HepG2 (cell line): ENCODE results near the gene NPHS1. TPM values are rescaled to one million over a fixed set of nuclear protein-coding genes. Genes with fewer than 3 reads are reported as not detected.

ENCODE experiments used
- AKAP8 ChIP-seq: sonication (generic); formaldehyde crosslinking; IDR thresholded peaks from 2 replicates; pipeline ENCODE4 v1.5.1; 2020; ENCODE audit warnings: mild to moderate bottlenecking, missing genetic modification reagents
- EEA1 ChIP-seq: sonication (generic); formaldehyde crosslinking; IDR thresholded peaks from 2 replicates; pipeline ENCODE4 v1.5.1; 2020; ENCODE audit warnings: mild to moderate bottlenecking, missing genetic modification reagents, borderline replicate concordance
- KLF12 ChIP-seq: sonication (generic); formaldehyde crosslinking; IDR thresholded peaks from 2 replicates; pipeline ENCODE4 v1.4.0; 2020; ENCODE audit warnings: missing genetic modification reagents, borderline replicate concordance
- MTF1 ChIP-seq: sonication (generic); formaldehyde crosslinking; IDR thresholded peaks from 2 replicates; pipeline ENCODE4 v1.5.0; 2020; ENCODE audit warnings: missing genetic modification reagents
- RORA ChIP-seq: sonication (generic); formaldehyde crosslinking; IDR thresholded peaks from 2 replicates; pipeline ENCODE4 v1.5.0; 2020; ENCODE audit warnings: mild to moderate bottlenecking, missing genetic modification reagents, moderate library complexity
- SIN3A ChIP-seq: IDR thresholded peaks from 2 replicates; pipeline ENCODE4 v1.6.1; 2011; ENCODE audit warnings: low read depth, mild to moderate bottlenecking, control low read depth, low read length, borderline replicate concordance
- ZBTB8A ChIP-seq: sonication (generic); formaldehyde crosslinking; IDR thresholded peaks from 2 replicates; pipeline ENCODE4 v1.4.0; 2020; ENCODE audit warnings: mild to moderate bottlenecking, low read depth, missing genetic modification reagents, borderline replicate concordance
- ZNF782 ChIP-seq: sonication (generic); formaldehyde crosslinking; IDR thresholded peaks from 2 replicates; pipeline ENCODE4 v1.4.0; 2020; ENCODE audit warnings: missing genetic modification reagents, mild to moderate bottlenecking, borderline replicate concordance
- ZSCAN25 ChIP-seq: sonication (generic); formaldehyde crosslinking; IDR thresholded peaks from 2 replicates; pipeline ENCODE4 v1.8.0; 2022; ENCODE audit warnings: mild to moderate bottlenecking, missing genetic modification reagents
- polyA plus RNA-seq, 8 experiments: library from polyadenylated mRNA; depleted of rRNA in 3 of 8; stranded (reverse) in 7 of 8; unstranded in 1 of 8; fragments of >200 nt; fragmentation: Illumina TruSeq in 4 of 8; extraction: Trizol in 4 of 8; gene quantifications; 2 replicates each; pipeline versions ENCODE4 v1.2.1 to v1.2.3, GENCODE V29; 2011 to 2016; ENCODE audit warnings: low read depth in 4 of 8, missing spikeins in 1 of 8, mixed read lengths in 1 of 8; ENCODE audit not compliant: insufficient read depth in 1 of 8
- total RNA-seq, 5 experiments: library from RNA; depleted of rRNA; stranded (reverse); fragments of >200 nt; fragmentation: Illumina TruSeq; extraction: Trizol; gene quantifications; 2 replicates each; pipeline ENCODE4 v1.2.3, GENCODE V29; 2016; ENCODE audit warnings: low read depth in 1 of 5
- TF ChIP-seq, protein P1 (sequence below): sonication (generic); formaldehyde crosslinking; IDR thresholded peaks from 2 replicates; pipeline ENCODE4 v1.8.0; 2022; ENCODE audit warnings: mild to moderate bottlenecking, missing genetic modification reagents; ENCODE audit not compliant: insufficient replicate concordance
- TF ChIP-seq, protein P2 (sequence below): sonication (generic); formaldehyde crosslinking; IDR thresholded peaks from 2 replicates; pipeline ENCODE4 v1.4.0; 2020; ENCODE audit warnings: missing genetic modification reagents
- TF ChIP-seq, protein P3 (sequence below): sonication (generic); formaldehyde crosslinking; IDR thresholded peaks from 2 replicates; pipeline ENCODE4 v1.8.0; 2022; ENCODE audit warnings: missing genetic modification reagents, low read depth, mild to moderate bottlenecking, borderline replicate concordance
- TF ChIP-seq, protein P4 (sequence below): sonication (generic); formaldehyde crosslinking; conservative IDR thresholded peaks from 2 replicates; pipeline ENCODE4 v1.4.0; 2020; ENCODE audit warnings: mild to moderate bottlenecking, missing genetic modification reagents, moderate library complexity
- TF ChIP-seq, protein P5 (sequence below): sonication (generic); formaldehyde crosslinking; IDR thresholded peaks from 2 replicates; pipeline ENCODE4 v1.5.1; 2020; ENCODE audit warnings: missing genetic modification reagents, mild to moderate bottlenecking, borderline replicate concordance

The NPHS1 gene
- total and polyA plus RNA-seq, 2 of the 13 experiments (the other 11 are each of a cell fraction or from before 2014, with no cell fraction given), result not detected

DNA sequence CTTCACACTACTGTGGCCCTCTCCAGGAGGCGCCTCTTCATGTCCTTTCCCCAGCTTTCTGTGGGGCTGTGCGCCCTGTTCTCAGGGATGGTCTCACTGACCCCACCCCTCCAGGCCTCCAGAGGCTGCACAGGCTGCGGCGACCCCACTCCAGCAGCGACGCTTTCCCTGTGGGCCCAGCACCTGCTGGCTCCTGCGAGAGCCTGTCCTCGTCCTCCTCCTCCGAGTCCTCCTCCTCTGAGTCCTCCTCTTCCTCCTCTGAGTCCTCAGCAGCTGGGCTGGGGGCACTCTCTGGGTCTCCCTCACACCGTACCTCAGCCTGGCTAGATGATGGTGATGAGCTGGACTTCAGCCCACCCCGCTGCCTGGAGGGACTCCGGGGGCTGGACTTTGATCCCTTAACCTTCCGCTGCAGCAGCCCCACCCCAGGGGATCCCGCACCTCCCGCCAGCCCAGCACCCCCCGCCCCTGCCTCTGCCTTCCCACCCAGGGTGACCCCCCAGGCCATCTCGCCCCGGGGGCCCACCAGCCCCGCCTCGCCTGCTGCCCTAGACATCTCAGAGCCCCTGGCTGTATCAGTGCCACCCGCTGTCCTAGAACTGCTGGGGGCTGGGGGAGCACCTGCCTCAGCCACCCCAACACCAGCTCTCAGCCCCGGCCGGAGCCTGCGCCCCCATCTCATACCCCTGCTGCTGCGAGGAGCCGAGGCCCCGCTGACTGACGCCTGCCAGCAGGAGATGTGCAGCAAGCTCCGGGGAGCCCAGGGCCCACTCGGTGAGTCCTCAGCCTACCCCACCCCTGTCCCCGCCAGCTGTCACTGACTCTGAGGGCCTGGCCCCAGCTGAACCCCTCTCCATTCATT is 65.8 kb downstream of the NPHS1 start (continued):
- TF ChIP-seq ZBTB8A (CRISPR knock-in tag), result no peak
- TF ChIP-seq ZSCAN25 (CRISPR knock-in tag), result peak; percentile 65; the same call in 1 of the 2 replicates
- 0 out of 2 replicates have a peak, but pooled peaks have one; percentile 37 for TF ChIP-seq KLF12 (CRISPR knock-in tag)
- TF ChIP-seq ZNF782, result peak; percentile 68; the same call in 1 of the 2 replicates
- TF ChIP-seq, protein P1, sequence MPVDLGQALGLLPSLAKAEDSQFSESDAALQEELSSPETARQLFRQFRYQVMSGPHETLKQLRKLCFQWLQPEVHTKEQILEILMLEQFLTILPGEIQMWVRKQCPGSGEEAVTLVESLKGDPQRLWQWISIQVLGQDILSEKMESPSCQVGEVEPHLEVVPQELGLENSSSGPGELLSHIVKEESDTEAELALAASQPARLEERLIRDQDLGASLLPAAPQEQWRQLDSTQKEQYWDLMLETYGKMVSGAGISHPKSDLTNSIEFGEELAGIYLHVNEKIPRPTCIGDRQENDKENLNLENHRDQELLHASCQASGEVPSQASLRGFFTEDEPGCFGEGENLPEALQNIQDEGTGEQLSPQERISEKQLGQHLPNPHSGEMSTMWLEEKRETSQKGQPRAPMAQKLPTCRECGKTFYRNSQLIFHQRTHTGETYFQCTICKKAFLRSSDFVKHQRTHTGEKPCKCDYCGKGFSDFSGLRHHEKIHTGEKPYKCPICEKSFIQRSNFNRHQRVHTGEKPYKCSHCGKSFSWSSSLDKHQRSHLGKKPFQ, result no peak
- no peak for TF ChIP-seq MTF1
- TF ChIP-seq, protein P2, sequence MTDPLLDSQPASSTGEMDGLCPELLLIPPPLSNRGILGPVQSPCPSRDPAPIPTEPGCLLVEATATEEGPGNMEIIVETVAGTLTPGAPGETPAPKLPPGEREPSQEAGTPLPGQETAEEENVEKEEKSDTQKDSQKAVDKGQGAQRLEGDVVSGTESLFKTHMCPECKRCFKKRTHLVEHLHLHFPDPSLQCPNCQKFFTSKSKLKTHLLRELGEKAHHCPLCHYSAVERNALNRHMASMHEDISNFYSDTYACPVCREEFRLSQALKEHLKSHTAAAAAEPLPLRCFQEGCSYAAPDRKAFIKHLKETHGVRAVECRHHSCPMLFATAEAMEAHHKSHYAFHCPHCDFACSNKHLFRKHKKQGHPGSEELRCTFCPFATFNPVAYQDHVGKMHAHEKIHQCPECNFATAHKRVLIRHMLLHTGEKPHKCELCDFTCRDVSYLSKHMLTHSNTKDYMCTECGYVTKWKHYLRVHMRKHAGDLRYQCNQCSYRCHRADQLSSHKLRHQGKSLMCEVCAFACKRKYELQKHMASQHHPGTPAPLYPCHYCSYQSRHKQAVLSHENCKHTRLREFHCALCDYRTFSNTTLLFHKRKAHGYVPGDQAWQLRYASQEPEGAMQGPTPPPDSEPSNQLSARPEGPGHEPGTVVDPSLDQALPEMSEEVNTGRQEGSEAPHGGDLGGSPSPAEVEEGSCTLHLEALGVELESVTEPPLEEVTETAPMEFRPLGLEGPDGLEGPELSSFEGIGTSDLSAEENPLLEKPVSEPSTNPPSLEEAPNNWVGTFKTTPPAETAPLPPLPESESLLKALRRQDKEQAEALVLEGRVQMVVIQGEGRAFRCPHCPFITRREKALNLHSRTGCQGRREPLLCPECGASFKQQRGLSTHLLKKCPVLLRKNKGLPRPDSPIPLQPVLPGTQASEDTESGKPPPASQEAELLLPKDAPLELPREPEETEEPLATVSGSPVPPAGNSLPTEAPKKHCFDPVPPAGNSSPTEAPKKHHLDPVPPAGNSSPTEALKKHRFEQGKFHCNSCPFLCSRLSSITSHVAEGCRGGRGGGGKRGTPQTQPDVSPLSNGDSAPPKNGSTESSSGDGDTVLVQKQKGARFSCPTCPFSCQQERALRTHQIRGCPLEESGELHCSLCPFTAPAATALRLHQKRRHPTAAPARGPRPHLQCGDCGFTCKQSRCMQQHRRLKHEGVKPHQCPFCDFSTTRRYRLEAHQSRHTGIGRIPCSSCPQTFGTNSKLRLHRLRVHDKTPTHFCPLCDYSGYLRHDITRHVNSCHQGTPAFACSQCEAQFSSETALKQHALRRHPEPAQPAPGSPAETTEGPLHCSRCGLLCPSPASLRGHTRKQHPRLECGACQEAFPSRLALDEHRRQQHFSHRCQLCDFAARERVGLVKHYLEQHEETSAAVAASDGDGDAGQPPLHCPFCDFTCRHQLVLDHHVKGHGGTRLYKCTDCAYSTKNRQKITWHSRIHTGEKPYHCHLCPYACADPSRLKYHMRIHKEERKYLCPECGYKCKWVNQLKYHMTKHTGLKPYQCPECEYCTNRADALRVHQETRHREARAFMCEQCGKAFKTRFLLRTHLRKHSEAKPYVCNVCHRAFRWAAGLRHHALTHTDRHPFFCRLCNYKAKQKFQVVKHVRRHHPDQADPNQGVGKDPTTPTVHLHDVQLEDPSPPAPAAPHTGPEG (CRISPR knock-in tag), result no peak
- TF ChIP-seq, protein P3, sequence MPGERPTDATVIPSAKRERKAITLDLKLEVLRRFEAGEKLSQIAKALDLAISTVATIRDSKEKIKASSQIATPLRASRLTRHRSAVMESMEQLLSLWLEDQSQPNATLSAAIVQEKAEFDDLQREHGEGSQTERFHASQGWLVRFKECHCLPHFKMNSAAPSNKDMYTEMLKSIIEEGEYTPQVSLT (CRISPR knock-in tag), result no peak
- peak; percentile 27; the same call in 1 of the 2 replicates for TF ChIP-seq SIN3A
- TF ChIP-seq EEA1 (CRISPR knock-in tag), result no peak
- 0 out of 2 replicates have a peak, but pooled peaks have one; percentile 35 for TF ChIP-seq AKAP8 (CRISPR knock-in tag)
- TF ChIP-seq, protein P4, sequence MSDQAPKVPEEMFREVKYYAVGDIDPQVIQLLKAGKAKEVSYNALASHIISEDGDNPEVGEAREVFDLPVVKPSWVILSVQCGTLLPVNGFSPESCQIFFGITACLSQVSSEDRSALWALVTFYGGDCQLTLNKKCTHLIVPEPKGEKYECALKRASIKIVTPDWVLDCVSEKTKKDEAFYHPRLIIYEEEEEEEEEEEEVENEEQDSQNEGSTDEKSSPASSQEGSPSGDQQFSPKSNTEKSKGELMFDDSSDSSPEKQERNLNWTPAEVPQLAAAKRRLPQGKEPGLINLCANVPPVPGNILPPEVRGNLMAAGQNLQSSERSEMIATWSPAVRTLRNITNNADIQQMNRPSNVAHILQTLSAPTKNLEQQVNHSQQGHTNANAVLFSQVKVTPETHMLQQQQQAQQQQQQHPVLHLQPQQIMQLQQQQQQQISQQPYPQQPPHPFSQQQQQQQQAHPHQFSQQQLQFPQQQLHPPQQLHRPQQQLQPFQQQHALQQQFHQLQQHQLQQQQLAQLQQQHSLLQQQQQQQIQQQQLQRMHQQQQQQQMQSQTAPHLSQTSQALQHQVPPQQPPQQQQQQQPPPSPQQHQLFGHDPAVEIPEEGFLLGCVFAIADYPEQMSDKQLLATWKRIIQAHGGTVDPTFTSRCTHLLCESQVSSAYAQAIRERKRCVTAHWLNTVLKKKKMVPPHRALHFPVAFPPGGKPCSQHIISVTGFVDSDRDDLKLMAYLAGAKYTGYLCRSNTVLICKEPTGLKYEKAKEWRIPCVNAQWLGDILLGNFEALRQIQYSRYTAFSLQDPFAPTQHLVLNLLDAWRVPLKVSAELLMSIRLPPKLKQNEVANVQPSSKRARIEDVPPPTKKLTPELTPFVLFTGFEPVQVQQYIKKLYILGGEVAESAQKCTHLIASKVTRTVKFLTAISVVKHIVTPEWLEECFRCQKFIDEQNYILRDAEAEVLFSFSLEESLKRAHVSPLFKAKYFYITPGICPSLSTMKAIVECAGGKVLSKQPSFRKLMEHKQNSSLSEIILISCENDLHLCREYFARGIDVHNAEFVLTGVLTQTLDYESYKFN (CRISPR knock-in tag), result peak; percentile 69
- TF ChIP-seq, protein P5, sequence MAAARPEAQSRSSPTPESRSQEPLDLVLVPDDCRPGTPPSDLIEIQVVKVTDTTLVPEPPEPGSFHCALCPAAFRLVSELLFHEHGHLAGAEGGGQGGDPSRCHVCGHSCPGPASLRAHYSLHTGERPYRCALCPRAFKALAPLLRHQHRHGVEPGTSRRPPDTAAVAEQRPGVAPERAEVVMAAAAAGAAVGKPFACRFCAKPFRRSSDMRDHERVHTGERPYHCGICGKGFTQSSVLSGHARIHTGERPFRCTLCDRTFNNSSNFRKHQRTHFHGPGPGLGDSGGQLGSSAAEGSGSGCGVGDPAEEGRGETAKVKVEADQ (CRISPR knock-in tag), result 0 out of 2 replicates have a peak, but pooled peaks have one; percentile 56
- TF ChIP-seq RORA (CRISPR knock-in tag), result no peak
